ENCODE data around the gene NEUROD6. TPM values are rescaled to one million over a fixed set of nuclear protein-coding genes. Genes with fewer than 3 reads are reported as not detected.

The NEUROD6 gene
- total and polyA plus RNA-seq, 10 donors = not detected

DNA sequence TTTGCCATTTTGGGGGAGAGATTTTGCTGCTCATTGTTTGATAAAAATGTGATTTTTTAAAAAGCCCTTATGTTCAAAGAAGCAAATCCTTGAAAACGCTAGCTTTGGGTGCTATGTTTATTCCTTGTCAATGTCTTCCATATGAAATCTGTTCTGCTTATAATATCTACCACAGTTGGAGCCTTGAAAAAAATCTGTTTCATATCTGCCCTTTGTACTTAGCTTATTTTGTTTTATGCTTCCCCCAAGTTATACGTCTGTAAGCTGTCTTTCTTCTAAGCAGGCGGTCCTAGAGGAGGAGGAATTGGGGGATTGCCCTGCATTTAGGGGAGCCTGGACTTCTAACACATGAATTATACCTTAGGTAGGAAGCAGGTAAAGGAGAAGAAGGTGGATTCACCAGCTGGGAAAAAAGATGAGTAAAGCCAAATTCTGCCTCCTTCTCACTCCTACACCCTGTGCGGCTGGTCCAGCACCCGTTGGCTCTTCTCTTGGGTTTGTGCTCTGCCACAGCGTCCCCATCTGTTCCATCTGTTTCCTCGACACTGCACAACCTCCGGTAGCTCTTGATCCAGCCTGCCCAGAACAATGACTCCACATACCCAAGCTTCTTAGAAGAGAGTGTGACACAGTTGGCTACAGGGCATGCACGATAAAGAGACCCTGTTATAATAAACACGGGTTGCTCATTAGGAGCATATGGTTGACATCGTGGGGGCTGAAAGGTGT is 31.9 kb upstream of the NEUROD6 start:
- WGBS, 5 donors = 75 to 84% (median 79%) methylated on average over 11 of the region's 11 CpGs

DNA sequence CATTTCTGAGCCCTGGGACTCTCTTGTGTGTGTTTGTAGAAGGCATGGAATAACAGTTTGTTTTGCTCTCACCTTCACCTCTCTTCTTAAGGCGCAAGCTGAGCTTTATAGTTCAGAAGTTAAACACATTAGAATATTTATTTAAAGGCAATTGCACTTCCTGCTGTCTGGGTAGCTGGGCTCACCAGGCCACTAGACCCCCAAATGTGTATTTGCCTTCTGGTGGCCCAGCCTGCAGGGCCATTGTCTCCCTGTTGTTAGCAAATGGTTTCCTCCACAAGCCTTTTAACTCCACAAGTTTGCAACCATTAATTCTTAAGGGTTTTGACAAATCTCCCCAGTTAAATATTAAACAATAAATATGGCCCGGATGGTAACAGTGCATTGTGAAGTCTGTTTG is 31.1 kb upstream of the NEUROD6 start:
- intact Hi-C loops (cut with DNase I; ENCODE audit: low total_unique reads) = no loop called here
- Histone ChIP-seq H3K27me3 (replicated peaks in 1 of 7) (peaks cover 0 to 6% (median 0%) of the 10 kb centered on the region in 7 donors), H3K4me1 (no peaks in the 10 kb centered on the region), H3K36me3 (no peaks in the 10 kb centered on the region), H3K27ac (no peak overlapping the region), H3K4me3 (no peak overlapping the region), H3K9me3 (no peaks in the 10 kb centered on the region)
- 61 to 78% (median 71%) methylated on average over 2 of the region's 2 CpGs for WGBS, 5 donors
- DNase-seq = no peak
- TF ChIP-seq POLR2A (IDR thresholded peaks at IDR 0.05) (no peak), POLR2AphosphoS5 (IDR thresholded peaks at IDR 0.05) (no peak)
- TF ChIP-seq, protein P1, sequence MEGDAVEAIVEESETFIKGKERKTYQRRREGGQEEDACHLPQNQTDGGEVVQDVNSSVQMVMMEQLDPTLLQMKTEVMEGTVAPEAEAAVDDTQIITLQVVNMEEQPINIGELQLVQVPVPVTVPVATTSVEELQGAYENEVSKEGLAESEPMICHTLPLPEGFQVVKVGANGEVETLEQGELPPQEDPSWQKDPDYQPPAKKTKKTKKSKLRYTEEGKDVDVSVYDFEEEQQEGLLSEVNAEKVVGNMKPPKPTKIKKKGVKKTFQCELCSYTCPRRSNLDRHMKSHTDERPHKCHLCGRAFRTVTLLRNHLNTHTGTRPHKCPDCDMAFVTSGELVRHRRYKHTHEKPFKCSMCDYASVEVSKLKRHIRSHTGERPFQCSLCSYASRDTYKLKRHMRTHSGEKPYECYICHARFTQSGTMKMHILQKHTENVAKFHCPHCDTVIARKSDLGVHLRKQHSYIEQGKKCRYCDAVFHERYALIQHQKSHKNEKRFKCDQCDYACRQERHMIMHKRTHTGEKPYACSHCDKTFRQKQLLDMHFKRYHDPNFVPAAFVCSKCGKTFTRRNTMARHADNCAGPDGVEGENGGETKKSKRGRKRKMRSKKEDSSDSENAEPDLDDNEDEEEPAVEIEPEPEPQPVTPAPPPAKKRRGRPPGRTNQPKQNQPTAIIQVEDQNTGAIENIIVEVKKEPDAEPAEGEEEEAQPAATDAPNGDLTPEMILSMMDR (IDR thresholded peaks at IDR 0.05 in 8 of 11, conservative IDR thresholded peaks at IDR 0.05 in 3 of 11) = no peak

More for the DNA sequence above, 31.9 kb upstream of the NEUROD6 start:
- DNase-seq = no peak
- intact Hi-C loops (cut with DNase I; ENCODE audit: low total_unique reads) = no loop called here
- no peak overlapping the region for H3K27ac ChIP-seq
- H3K36me3 ChIP-seq = no peaks in the 10 kb centered on the region
- peaks cover 0 to 6% (median 0%) of the 10 kb centered on the region in 7 donors for H3K27me3 ChIP-seq (replicated peaks in 1 of 7)
- no peaks in the 10 kb centered on the region for H3K4me1 ChIP-seq
- H3K9me3 ChIP-seq = no peaks in the 10 kb centered on the region
- TF ChIP-seq POLR2A (IDR thresholded peaks at IDR 0.05) (no peak), POLR2AphosphoS5 (IDR thresholded peaks at IDR 0.05) (no peak)
- TF ChIP-seq, protein P1 (IDR thresholded peaks at IDR 0.05 in 8 of 11, conservative IDR thresholded peaks at IDR 0.05 in 3 of 11) = no peak
- H3K4me3 ChIP-seq = no peak overlapping the region

DNA sequence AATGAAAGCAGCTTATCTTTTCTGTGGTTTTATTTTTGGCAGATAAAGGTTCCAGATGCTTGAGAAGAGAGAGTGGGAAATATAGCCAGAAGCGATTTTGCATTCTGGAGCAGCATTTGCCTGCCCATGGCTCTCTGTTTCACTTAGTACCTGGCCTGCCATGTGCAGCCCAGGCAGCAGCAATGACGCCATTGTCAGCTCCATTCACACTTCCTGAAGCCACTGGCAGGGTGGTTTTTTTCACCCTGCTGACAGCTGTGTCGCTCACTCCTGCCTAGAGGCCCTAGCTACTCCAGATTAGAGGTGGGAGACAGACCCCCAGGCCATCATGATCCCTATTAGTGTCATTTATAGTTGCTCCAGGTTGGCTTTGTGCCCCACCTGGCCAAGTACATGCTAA is 30.1 kb upstream of the NEUROD6 start:
- TF ChIP-seq, protein P1 (IDR thresholded peaks at IDR 0.05 in 8 of 11, conservative IDR thresholded peaks at IDR 0.05 in 3 of 11) = no peak
- TF ChIP-seq POLR2AphosphoS5 (IDR thresholded peaks at IDR 0.05) = no peak
- TF ChIP-seq POLR2A (IDR thresholded peaks at IDR 0.05) = no peak
- WGBS, 5 donors = 28 to 49% (median 41%) methylated on average over 3 of the region's 3 CpGs
- intact Hi-C loops (cut with DNase I; ENCODE audit: low total_unique reads) = no loop called here

DNA sequence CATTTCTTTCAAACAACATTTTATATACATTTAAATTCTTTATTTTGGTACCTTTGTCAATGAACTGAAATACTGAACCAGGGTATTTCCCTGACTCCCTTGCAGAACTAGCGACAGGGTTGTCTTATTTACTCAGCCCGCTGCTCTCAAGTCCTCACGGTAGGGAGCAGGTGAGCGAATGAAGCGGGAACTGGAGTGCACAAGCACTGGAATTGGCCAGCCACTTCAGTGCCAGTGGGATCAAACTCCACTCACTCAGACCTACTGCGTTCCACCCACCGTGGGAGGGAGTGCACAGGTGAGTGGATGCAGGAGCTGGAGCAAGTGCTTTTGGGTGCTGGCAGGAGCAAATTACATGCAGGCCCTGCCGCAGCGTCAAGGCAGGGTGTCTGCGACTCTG is 28.1 kb upstream of the NEUROD6 start:
- H3K9me3 ChIP-seq = no peaks in the 10 kb centered on the region
- H3K27ac ChIP-seq = no peak overlapping the region
- TF ChIP-seq POLR2A (IDR thresholded peaks at IDR 0.05) = no peak
- TF ChIP-seq, protein P1 (IDR thresholded peaks at IDR 0.05 in 8 of 11, conservative IDR thresholded peaks at IDR 0.05 in 3 of 11) = no peak
- TF ChIP-seq POLR2AphosphoS5 (IDR thresholded peaks at IDR 0.05) = no peak
- peaks cover 0 to 6% (median 0%) of the 10 kb centered on the region in 7 donors for H3K27me3 ChIP-seq (replicated peaks in 1 of 7)
- intact Hi-C loops (cut with DNase I; ENCODE audit: low total_unique reads) = no loop called here
- WGBS, 5 donors = 79 to 96% (median 93%) methylated on average over 9 to 10 of the region's 10 CpGs
- no peaks in the 10 kb centered on the region for H3K36me3 ChIP-seq
- no peak overlapping the region for H3K4me3 ChIP-seq
- H3K4me1 ChIP-seq = no peaks in the 10 kb centered on the region
- no peak for DNase-seq

More for the DNA sequence above, 30.1 kb upstream of the NEUROD6 start:
- Histone ChIP-seq H3K4me1 (no peaks in the 10 kb centered on the region), H3K4me3 (no peak overlapping the region), H3K9me3 (no peaks in the 10 kb centered on the region), H3K36me3 (no peaks in the 10 kb centered on the region), H3K27me3 (replicated peaks in 1 of 7) (peaks cover 0 to 6% (median 0%) of the 10 kb centered on the region in 7 donors), H3K27ac (no peak overlapping the region)
- DNase-seq = no peak
